IPS-15b (cell line): Measurements from ENCODE around the gene KCNAB2.

Experiments used
- H3K27me3 ChIP-seq: one replicate; pipeline ENCODE4 v1.6.1; 2013; ENCODE audit warnings: low read length; ENCODE audit not compliant: control insufficient read depth, insufficient read depth
- H3K36me3 ChIP-seq: one replicate; pipeline ENCODE4 v1.6.1; 2013; ENCODE audit warnings: low read length; ENCODE audit not compliant: control insufficient read depth, insufficient read depth
- H3K4me1 ChIP-seq: one replicate; pipeline ENCODE4 v1.6.1; 2013; ENCODE audit warnings: mild to moderate bottlenecking, low read length; ENCODE audit not compliant: control insufficient read depth, insufficient read depth
- H3K4me3 ChIP-seq: one replicate; pipeline ENCODE4 v1.5.1; 2013; ENCODE audit warnings: low read depth, low read length
- H3K9ac ChIP-seq: one replicate; pipeline ENCODE4 v1.6.1; 2013; ENCODE audit warnings: low read depth, mild to moderate bottlenecking, low read length
- H3K9me3 ChIP-seq: one replicate; pipeline ENCODE4 v1.6.1; 2013; ENCODE audit warnings: mild to moderate bottlenecking, low read length; ENCODE audit not compliant: control insufficient read depth, insufficient read depth

KCNAB2 gene

GRCh38 chr1:6136516-6137220 lies 91.0 kb downstream of the KCNAB2 start:
- Histone ChIP-seq H3K36me3 (no peaks in the 10 kb centered on the region), H3K4me3 (no peak overlapping the region), H3K9me3 (no peaks in the 10 kb centered on the region), H3K27me3 (no peaks in the 10 kb centered on the region), H3K4me1 (no peaks in the 10 kb centered on the region), H3K9ac (no peak overlapping the region)

- no peaks in the 10 kb centered on the region for H3K36me3 ChIP-seq
- no peaks in the 10 kb centered on the region for H3K9me3 ChIP-seq
- no peak overlapping the region for H3K4me3 ChIP-seq
- H3K4me1 ChIP-seq = no peaks in the 10 kb centered on the region
- no peaks in the 10 kb centered on the region for H3K27me3 ChIP-seq
- H3K9ac ChIP-seq = no peak overlapping the region
These were observed 92.1 kb downstream of the KCNAB2 start for GRCh38 chr1:6137758-6138157.

- no peaks in the 10 kb centered on the region for H3K4me1 ChIP-seq
- H3K9me3 ChIP-seq = no peaks in the 10 kb centered on the region
- H3K36me3 ChIP-seq = no peaks in the 10 kb centered on the region
- no peak overlapping the region for H3K4me3 ChIP-seq
- no peak overlapping the region for H3K9ac ChIP-seq
- no peaks in the 10 kb centered on the region for H3K27me3 ChIP-seq
These were observed 94.7 kb downstream of the KCNAB2 start for GRCh38 chr1:6140413-6140812.

GRCh38 chr1:6141592-6141991 lies 95.9 kb downstream of the KCNAB2 start:
- no peaks in the 10 kb centered on the region for H3K27me3 ChIP-seq
- no peaks in the 10 kb centered on the region for H3K9me3 ChIP-seq
- no peak overlapping the region for H3K4me3 ChIP-seq
- no peak overlapping the region for H3K9ac ChIP-seq
- no peaks in the 10 kb centered on the region for H3K4me1 ChIP-seq
- H3K36me3 ChIP-seq = no peaks in the 10 kb centered on the region

GRCh38 chr1:6142036-6142621 lies 96.4 kb downstream of the KCNAB2 start:
- H3K36me3 ChIP-seq = no peaks in the 10 kb centered on the region
- H3K4me1 ChIP-seq = no peaks in the 10 kb centered on the region
- H3K9me3 ChIP-seq = no peaks in the 10 kb centered on the region
- no peak overlapping the region for H3K4me3 ChIP-seq
- H3K27me3 ChIP-seq = no peaks in the 10 kb centered on the region
- H3K9ac ChIP-seq = no peak overlapping the region

GRCh38 chr1:6142734-6143133 lies 97.0 kb downstream of the KCNAB2 start:
- no peaks in the 10 kb centered on the region for H3K9me3 ChIP-seq
- no peaks in the 10 kb centered on the region for H3K36me3 ChIP-seq
- H3K9ac ChIP-seq = no peak overlapping the region
- H3K4me1 ChIP-seq = no peaks in the 10 kb centered on the region
- no peak overlapping the region for H3K4me3 ChIP-seq
- H3K27me3 ChIP-seq = peaks cover 4% of the 10 kb centered on the region

- no peak overlapping the region for H3K9ac ChIP-seq
- no peaks in the 10 kb centered on the region for H3K9me3 ChIP-seq
- peaks cover 10% of the 10 kb centered on the region for H3K27me3 ChIP-seq
These were observed 97.7 kb downstream of the KCNAB2 start for GRCh38 chr1:6143395-6143794.

GRCh38 chr1:6144175-6144574 lies 98.5 kb downstream of the KCNAB2 start:
- H3K9me3 ChIP-seq = no peaks in the 10 kb centered on the region
- peaks cover 13% of the 10 kb centered on the region for H3K27me3 ChIP-seq
- H3K36me3 ChIP-seq = no peaks in the 10 kb centered on the region
- no peak overlapping the region for H3K4me3 ChIP-seq
- no peak overlapping the region for H3K9ac ChIP-seq
- peaks cover 2% of the 10 kb centered on the region for H3K4me1 ChIP-seq

More at GRCh38 chr1:6143395-6143794, 97.7 kb downstream of the KCNAB2 start:
- Histone ChIP-seq H3K4me3 (no peak overlapping the region), H3K36me3 (no peaks in the 10 kb centered on the region), H3K4me1 (peaks cover under 1% of the 10 kb centered on the region)

GRCh38 chr1:6144647-6145395 lies 99.1 kb downstream of the KCNAB2 start:
- peaks cover 2% of the 10 kb centered on the region for H3K4me1 ChIP-seq
- H3K4me3 ChIP-seq = no peak overlapping the region
- peaks cover 19% of the 10 kb centered on the region for H3K27me3 ChIP-seq
- no peaks in the 10 kb centered on the region for H3K9me3 ChIP-seq
- no peaks in the 10 kb centered on the region for H3K36me3 ChIP-seq
- H3K9ac ChIP-seq = no peak overlapping the region

GRCh38 chr1:6145396-6145750 lies 99.7 kb downstream of the KCNAB2 start:
- H3K9me3 ChIP-seq = no peaks in the 10 kb centered on the region
- peaks cover 21% of the 10 kb centered on the region for H3K27me3 ChIP-seq
- peaks cover 2% of the 10 kb centered on the region for H3K4me1 ChIP-seq
- no peak overlapping the region for H3K4me3 ChIP-seq
- H3K9ac ChIP-seq = no peak overlapping the region
- no peaks in the 10 kb centered on the region for H3K36me3 ChIP-seq

- H3K4me1 ChIP-seq = peaks cover 2% of the 10 kb centered on the region
- H3K4me3 ChIP-seq = no peak overlapping the region
- H3K9me3 ChIP-seq = no peaks in the 10 kb centered on the region
- peaks cover 21% of the 10 kb centered on the region for H3K27me3 ChIP-seq
- H3K9ac ChIP-seq = no peak overlapping the region
- H3K36me3 ChIP-seq = no peaks in the 10 kb centered on the region
These were observed 100.2 kb downstream of the KCNAB2 start for GRCh38 chr1:6145864-6146410.
